Measurements from ENCODE around the gene TMOD3. TPM values are rescaled to one million over a fixed set of nuclear protein-coding genes. Genes with fewer than 3 reads are reported as not detected.

Gene TMOD3
- total and polyA plus RNA-seq, 2 of the 4 experiments (the other 2 are of a cell fraction), result 10.7 to 22.0 TPM

DNA sequence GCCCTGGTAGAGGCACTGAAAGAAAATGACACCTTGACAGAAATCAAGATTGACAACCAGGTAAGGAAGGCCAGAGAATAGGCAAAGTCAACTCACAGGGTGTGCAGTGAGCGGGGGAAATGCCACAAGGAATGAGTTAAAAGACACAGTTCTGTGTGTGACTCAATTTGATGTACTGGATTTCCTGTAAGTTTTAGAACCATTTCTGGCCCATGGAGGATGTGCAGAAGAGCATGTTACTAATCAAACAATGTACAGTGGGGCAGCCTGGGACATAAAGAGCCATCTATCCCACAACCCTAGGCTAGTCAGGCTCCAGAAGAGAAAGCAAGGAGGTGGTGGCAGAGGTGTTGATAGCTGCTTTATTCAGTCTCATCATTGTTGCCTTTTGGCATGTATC lies 31.2 kb upstream of the TMOD3 start:
- TF ChIP-seq, protein P1, sequence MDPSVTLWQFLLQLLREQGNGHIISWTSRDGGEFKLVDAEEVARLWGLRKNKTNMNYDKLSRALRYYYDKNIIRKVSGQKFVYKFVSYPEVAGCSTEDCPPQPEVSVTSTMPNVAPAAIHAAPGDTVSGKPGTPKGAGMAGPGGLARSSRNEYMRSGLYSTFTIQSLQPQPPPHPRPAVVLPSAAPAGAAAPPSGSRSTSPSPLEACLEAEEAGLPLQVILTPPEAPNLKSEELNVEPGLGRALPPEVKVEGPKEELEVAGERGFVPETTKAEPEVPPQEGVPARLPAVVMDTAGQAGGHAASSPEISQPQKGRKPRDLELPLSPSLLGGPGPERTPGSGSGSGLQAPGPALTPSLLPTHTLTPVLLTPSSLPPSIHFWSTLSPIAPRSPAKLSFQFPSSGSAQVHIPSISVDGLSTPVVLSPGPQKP (IDR thresholded peaks at IDR 0.05; ENCODE audit: borderline replicate concordance, low read depth, low read length), result no peak
- Histone ChIP-seq H3K9me1 (ENCODE audit: insufficient read depth, low read length) (peaks cover 7% of the 10 kb centered on the region; the same call in 1 of the 2 replicates), H4K8ac (ENCODE audit: low read depth in 2 of 2, low read length in 2 of 2) (no peak overlapping the region), H2AFZ (replicated peaks; ENCODE audit: low read length, poor library complexity) (no peak overlapping the region), H2BK120ac (ENCODE audit: low read depth, low read length) (no peak overlapping the region), H3K79me1 (ENCODE audit: low read depth in 1 of 2, low read length in 2 of 2) (no peaks in the 10 kb centered on the region), H3K23ac (ENCODE audit: low read depth, low read length) (no peak overlapping the region), H3K18ac (ENCODE audit: low read depth, low read length) (no peak overlapping the region), H2BK15ac (ENCODE audit: low read depth, low read length) (no peak overlapping the region), H3K27me3 (ENCODE audit: control insufficient read depth, insufficient read depth, low read length) (no peaks in the 10 kb centered on the region), H2BK20ac (ENCODE audit: low read depth, low read length) (no peak overlapping the region), H3K4me3 (ENCODE audit: insufficient read depth, low read depth, low read length) (no peak overlapping the region), H3K4me1 (ENCODE audit: control insufficient read depth, insufficient read depth, low read length) (peaks cover 2% of the 10 kb centered on the region; the same call in 1 of the 2 replicates), H3K9ac (ENCODE audit: low read depth, low read length) (no peak overlapping the region), H3K14ac (replicated peaks; ENCODE audit: low read depth, low read length) (no peak overlapping the region), H3K4ac (ENCODE audit: low read depth, low read length) (0 out of 2 replicates have a peak overlapping the region, but pooled peaks have one; percentile 10), H4K91ac (ENCODE audit: insufficient read depth, low read depth, low read length) (no peak overlapping the region), H3K56ac (ENCODE audit: extremely low read depth, insufficient read depth, low read length) (no peak overlapping the region), H3K9me3 (ENCODE audit: control insufficient read depth, insufficient read depth, low read length) (no peaks in the 10 kb centered on the region), H3K36me3 (ENCODE audit: control insufficient read depth, insufficient read depth, low read length) (peaks cover 3% of the 10 kb centered on the region), H4K20me1 (ENCODE audit: insufficient read depth, low read length) (no peaks in the 10 kb centered on the region; the same call in 1 of the 2 replicates), H3K27ac (ENCODE audit: insufficient read depth, low read length) (no peak overlapping the region), H2AK9ac (replicated peaks; ENCODE audit: low read depth, low read length, poor library complexity) (no peak overlapping the region), H3K4me2 (ENCODE audit: low read depth, low read length) (no peak overlapping the region), H4K5ac (ENCODE audit: low read depth, low read length) (no peak overlapping the region), H2AK5ac (ENCODE audit: low read depth, low read length) (no peak overlapping the region), H2BK5ac (ENCODE audit: low read depth, low read length, poor library complexity, severe bottlenecking) (no peak overlapping the region)
- ChIA-PET CTCF (no interaction called here), POLR2A (ENCODE audit: unreplicated experiment) (no interaction called here)
- in situ Hi-C loops (cut with MboI; ENCODE audit: low sequenced_read_pairs) (no loop called here), dilution Hi-C loops (cut with HindIII; ENCODE audit: low sequenced_read_pairs, unreplicated experiment) (no loop called here), intact Hi-C loops (cut with micrococcal nuclease) (no loop called here)
- no peak for ATAC-seq (ENCODE audit: low read depth)
- no TSS peak for BruUV-seq (replicated peaks)
- 100% methylated on average over 1 of the region's 1 CpG; no CpG with 5 or more reads in 1 of the 2 experiments for WGBS, 2 experiments (ENCODE audit: extremely low coverage in 2 of 2, insufficient read length in 1 of 2)
- no peak for DNase-seq

Measured in IMR-90 (cell line).